GM23338 (cell line): ENCODE data around the gene CASP7. TPM values are rescaled to one million over a fixed set of nuclear protein-coding genes. Genes with fewer than 3 reads are reported as not detected.

ENCODE experiments used
- ATAC-seq: fragments of 200-7000 bp; cut with Tn5 transposase; 3 replicates; pipeline ENCODE4 v1.9.1; 2020
- DNase-seq: peaks from one replicate; pipeline ENCODE4 v3.0.0-alpha.2; 2015; ENCODE audit warnings: low spot score
- H2AFZ ChIP-seq: fragments of 200-600 bp; sonication (generic); 2 replicates; pipeline ENCODE4 v1.8.0; 2016; ENCODE audit warnings: antibody characterized with exemption, mild to moderate bottlenecking, moderate library complexity
- H3F3A ChIP-seq: fragments of 200-600 bp; sonication (generic); replicated peaks from 2 replicates; pipeline ENCODE4 v1.8.0; 2017; ENCODE audit warnings: antibody characterized with exemption, mixed run types, low read depth
- H3K27ac ChIP-seq: fragments of 200-600 bp; sonication (generic); 2 replicates; pipeline ENCODE4 v1.6.1; 2016; ENCODE audit warnings: low read depth
- H3K27me3 ChIP-seq: fragments of 200-600 bp; sonication (generic); 2 replicates; pipeline ENCODE4 v1.8.0; 2016; ENCODE audit warnings: mild to moderate bottlenecking, mixed run types, moderate library complexity; ENCODE audit not compliant: insufficient read depth
- H3K36me3 ChIP-seq: fragments of 200-600 bp; sonication (generic); 2 replicates; pipeline ENCODE4 v1.8.0; 2016; ENCODE audit warnings: mild to moderate bottlenecking; ENCODE audit not compliant: insufficient read depth
- H3K4me1 ChIP-seq: fragments of 200-600 bp; sonication (generic); 2 replicates; pipeline ENCODE4 v1.8.0; 2016; ENCODE audit warnings: mild to moderate bottlenecking, moderate library complexity; ENCODE audit not compliant: insufficient read depth
- H3K4me2 ChIP-seq: fragments of 200-600 bp; sonication (generic); 2 replicates; pipeline ENCODE4 v1.7.1; 2017; ENCODE audit warnings: mixed run types
- H3K4me3 ChIP-seq: fragments of 200-600 bp; sonication (generic); 2 replicates; pipeline ENCODE4 v1.6.1; 2016; ENCODE audit warnings: mixed run types
- H3K79me2 ChIP-seq: fragments of 200-600 bp; sonication (generic); replicated peaks from 2 replicates; pipeline ENCODE4 v1.8.0; 2017; ENCODE audit warnings: mild to moderate bottlenecking; ENCODE audit not compliant: insufficient read depth
- H3K9me2 ChIP-seq: fragments of 200-600 bp; sonication (generic); 2 replicates; pipeline ENCODE4 v1.8.0; 2017; ENCODE audit not compliant: insufficient read depth
- H4K20me1 ChIP-seq: fragments of 200-600 bp; sonication (generic); replicated peaks from 2 replicates; pipeline ENCODE4 v1.8.0; 2017; ENCODE audit warnings: mild to moderate bottlenecking; ENCODE audit not compliant: insufficient read depth
- H3K27ac Mint-ChIP-seq: 2 replicates; pipeline ENCODE4 v1.8.0; 2020; ENCODE audit warnings: inconsistent platforms, mild to moderate bottlenecking, moderate library complexity, mixed read lengths
- H3K27me3 Mint-ChIP-seq: 3 replicates; pipeline ENCODE4 v1.8.0; 2022; ENCODE audit warnings: low read depth, mild to moderate bottlenecking, moderate library complexity, mixed read lengths, inconsistent platforms; ENCODE audit not compliant: insufficient read depth, poor library complexity
- H3K36me3 Mint-ChIP-seq: 3 replicates; pipeline ENCODE4 v1.8.0; 2021; ENCODE audit warnings: low read depth, mild to moderate bottlenecking, inconsistent platforms, moderate library complexity, mixed read lengths
- H3K4me1 Mint-ChIP-seq: 3 replicates; pipeline ENCODE4 v1.8.0; 2020; ENCODE audit warnings: mild to moderate bottlenecking, inconsistent platforms, mixed read lengths
- H3K4me3 Mint-ChIP-seq: 3 replicates; pipeline ENCODE4 v1.8.0; 2021; ENCODE audit warnings: moderate library complexity, mild to moderate bottlenecking, inconsistent platforms, mixed read lengths
- H3K9me3 Mint-ChIP-seq: 3 replicates; pipeline ENCODE4 v1.8.0; 2020; ENCODE audit warnings: moderate library complexity, mild to moderate bottlenecking, inconsistent platforms, mixed read lengths
- CREB1 ChIP-seq: fragments of 250-450 bp; sonication (Bioruptor Pico); IDR thresholded peaks from 2 replicates; pipeline ENCODE4 v1.5.0; 2020; ENCODE audit warnings: low read depth, mild to moderate bottlenecking, moderate library complexity
- EZH2 ChIP-seq: fragments of 200-600 bp; sonication (generic); IDR thresholded peaks from one replicate; pipeline ENCODE4 v1.8.0; 2017; ENCODE audit warnings: antibody characterized with exemption, mild to moderate bottlenecking, low read depth; ENCODE audit not compliant: unreplicated experiment
- EZH2phosphoT487 ChIP-seq: fragments of 200-600 bp; sonication (generic); IDR thresholded peaks from one replicate; pipeline ENCODE4 v1.8.1; 2018; ENCODE audit warnings: antibody characterized with exemption; ENCODE audit not compliant: unreplicated experiment
- JUNB ChIP-seq: IDR thresholded peaks from one replicate; pipeline ENCODE4 v1.6.1; 2016; ENCODE audit warnings: antibody characterized with exemption; ENCODE audit not compliant: unreplicated experiment
- NANOG ChIP-seq: IDR thresholded peaks from 2 replicates; pipeline ENCODE4 v1.6.1; 2016; ENCODE audit warnings: antibody characterized with exemption, borderline replicate concordance
- POLR2AphosphoS5 ChIP-seq: IDR thresholded peaks from 2 replicates; pipeline ENCODE4 v1.6.1; 2016; ENCODE audit warnings: antibody characterized with exemption, low read depth
- STAT1 ChIP-seq: IDR thresholded peaks from one replicate; pipeline ENCODE4 v1.6.1; 2016; ENCODE audit warnings: antibody characterized with exemption; ENCODE audit not compliant: unreplicated experiment
- ZNF114 ChIP-seq: fragments of 250-450 bp; sonication (Bioruptor Pico); IDR thresholded peaks from 2 replicates; pipeline ENCODE4 v1.5.0; 2020; ENCODE audit warnings: mild to moderate bottlenecking, moderate library complexity
- ZNF331 ChIP-seq: fragments of 250-450 bp; sonication (Bioruptor Pico); IDR thresholded peaks from 2 replicates; pipeline ENCODE4 v1.5.0; 2020; ENCODE audit warnings: low read depth, mild to moderate bottlenecking, moderate library complexity
- polyA plus RNA-seq: library from polyadenylated mRNA; unstranded; fragments of >200 nt; fragmentation: Nextera tagmentation; extraction: Ambion mirVana; gene quantifications from 2 replicates; pipeline ENCODE4 v1.2.1, GENCODE V29; 2016
- total RNA-seq: library from RNA; depleted of rRNA; stranded (reverse); fragments of >200 nt; shearing (Covaris generic); gene quantifications from 2 replicates; pipeline ENCODE4 v1.2.3, GENCODE V29; 2014
- TF ChIP-seq, protein P1 (sequence below): IDR thresholded peaks from 2 replicates; pipeline ENCODE4 v1.6.1; 2016; ENCODE audit warnings: antibody characterized with exemption
- TF ChIP-seq, protein P2 (sequence below), 2 experiments: fragments of 200-600 bp in 1 of 2; sonication (generic) in 1 of 2; conservative IDR thresholded peaks; 2 replicates each; pipeline versions ENCODE4 v1.5.1 to v1.6.1; 2016 to 2017; ENCODE audit warnings: antibody characterized with exemption in 2 of 2, low read depth in 2 of 2, mild to moderate bottlenecking in 2 of 2, moderate library complexity in 1 of 2
- TF ChIP-seq, protein P3 (sequence below): IDR thresholded peaks from one replicate; pipeline ENCODE4 v1.6.1; 2018; ENCODE audit warnings: antibody characterized with exemption; ENCODE audit not compliant: unreplicated experiment
- TF ChIP-seq, protein P4 (sequence below): fragments of 250-450 bp; sonication (Bioruptor Pico); IDR thresholded peaks from 2 replicates; pipeline ENCODE4 v1.5.0; 2020; ENCODE audit warnings: mild to moderate bottlenecking, moderate library complexity

Gene CASP7
- total and polyA plus RNA-seq, 2 experiments from 2014 or later = 2.1 to 7.0 TPM

DNA sequence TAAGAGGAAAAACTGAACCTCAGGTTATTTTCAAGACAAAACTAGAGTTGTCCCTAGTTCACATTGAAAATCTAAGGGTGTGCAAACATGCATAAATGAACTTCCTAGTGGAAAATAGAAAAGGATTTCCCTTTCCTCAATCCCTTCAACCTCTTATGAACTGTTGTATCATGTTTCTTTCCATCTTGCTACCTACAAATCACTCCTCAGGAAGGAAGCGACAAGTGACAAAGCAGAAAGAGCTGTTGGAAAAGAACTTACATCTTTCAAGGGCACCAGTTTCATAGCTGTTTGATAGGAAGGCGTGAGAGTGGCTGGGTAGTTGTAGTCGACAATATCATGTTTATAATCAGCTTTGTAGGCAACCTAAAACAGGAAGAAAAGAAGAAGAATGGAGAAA is 39.7 kb upstream of the CASP7 start:
- Mint-ChIP-seq H3K27ac (no peak overlapping the region), H3K9me3 (no peaks in the 10 kb centered on the region), H3K27me3 (no peaks in the 10 kb centered on the region), H3K4me3 (no peak overlapping the region), H3K4me1 (no peaks in the 10 kb centered on the region; the same call in 1 of the 3 replicates), H3K36me3 (no peaks in the 10 kb centered on the region)
- DNase-seq (no peak), ATAC-seq (no peak)
- Histone ChIP-seq H3K4me3 (no peak overlapping the region), H2AFZ (no peak overlapping the region), H3K9me2 (no peaks in the 10 kb centered on the region), H3F3A (no peaks in the 10 kb centered on the region), H3K4me2 (no peak overlapping the region), H3K36me3 (no peaks in the 10 kb centered on the region), H3K27ac (no peak overlapping the region), H4K20me1 (no peaks in the 10 kb centered on the region), H3K4me1 (no peaks in the 10 kb centered on the region), H3K27me3 (no peaks in the 10 kb centered on the region), H3K79me2 (no peaks in the 10 kb centered on the region)
- TF ChIP-seq, protein P1, sequence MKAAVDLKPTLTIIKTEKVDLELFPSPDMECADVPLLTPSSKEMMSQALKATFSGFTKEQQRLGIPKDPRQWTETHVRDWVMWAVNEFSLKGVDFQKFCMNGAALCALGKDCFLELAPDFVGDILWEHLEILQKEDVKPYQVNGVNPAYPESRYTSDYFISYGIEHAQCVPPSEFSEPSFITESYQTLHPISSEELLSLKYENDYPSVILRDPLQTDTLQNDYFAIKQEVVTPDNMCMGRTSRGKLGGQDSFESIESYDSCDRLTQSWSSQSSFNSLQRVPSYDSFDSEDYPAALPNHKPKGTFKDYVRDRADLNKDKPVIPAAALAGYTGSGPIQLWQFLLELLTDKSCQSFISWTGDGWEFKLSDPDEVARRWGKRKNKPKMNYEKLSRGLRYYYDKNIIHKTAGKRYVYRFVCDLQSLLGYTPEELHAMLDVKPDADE = no peak
- no peak for TF ChIP-seq STAT1
- TF ChIP-seq CREB1 (CRISPR knock-in tag) = no peak
- TF ChIP-seq EZH2 = no peak
- no peak for TF ChIP-seq JUNB
- TF ChIP-seq ZNF114 = no peak
- TF ChIP-seq, protein P2, sequence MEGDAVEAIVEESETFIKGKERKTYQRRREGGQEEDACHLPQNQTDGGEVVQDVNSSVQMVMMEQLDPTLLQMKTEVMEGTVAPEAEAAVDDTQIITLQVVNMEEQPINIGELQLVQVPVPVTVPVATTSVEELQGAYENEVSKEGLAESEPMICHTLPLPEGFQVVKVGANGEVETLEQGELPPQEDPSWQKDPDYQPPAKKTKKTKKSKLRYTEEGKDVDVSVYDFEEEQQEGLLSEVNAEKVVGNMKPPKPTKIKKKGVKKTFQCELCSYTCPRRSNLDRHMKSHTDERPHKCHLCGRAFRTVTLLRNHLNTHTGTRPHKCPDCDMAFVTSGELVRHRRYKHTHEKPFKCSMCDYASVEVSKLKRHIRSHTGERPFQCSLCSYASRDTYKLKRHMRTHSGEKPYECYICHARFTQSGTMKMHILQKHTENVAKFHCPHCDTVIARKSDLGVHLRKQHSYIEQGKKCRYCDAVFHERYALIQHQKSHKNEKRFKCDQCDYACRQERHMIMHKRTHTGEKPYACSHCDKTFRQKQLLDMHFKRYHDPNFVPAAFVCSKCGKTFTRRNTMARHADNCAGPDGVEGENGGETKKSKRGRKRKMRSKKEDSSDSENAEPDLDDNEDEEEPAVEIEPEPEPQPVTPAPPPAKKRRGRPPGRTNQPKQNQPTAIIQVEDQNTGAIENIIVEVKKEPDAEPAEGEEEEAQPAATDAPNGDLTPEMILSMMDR (conservative IDR thresholded peaks at IDR 0.05; ENCODE audit: low read depth in 2 of 2) = no peak
- no peak for TF ChIP-seq NANOG
- TF ChIP-seq, protein P3, sequence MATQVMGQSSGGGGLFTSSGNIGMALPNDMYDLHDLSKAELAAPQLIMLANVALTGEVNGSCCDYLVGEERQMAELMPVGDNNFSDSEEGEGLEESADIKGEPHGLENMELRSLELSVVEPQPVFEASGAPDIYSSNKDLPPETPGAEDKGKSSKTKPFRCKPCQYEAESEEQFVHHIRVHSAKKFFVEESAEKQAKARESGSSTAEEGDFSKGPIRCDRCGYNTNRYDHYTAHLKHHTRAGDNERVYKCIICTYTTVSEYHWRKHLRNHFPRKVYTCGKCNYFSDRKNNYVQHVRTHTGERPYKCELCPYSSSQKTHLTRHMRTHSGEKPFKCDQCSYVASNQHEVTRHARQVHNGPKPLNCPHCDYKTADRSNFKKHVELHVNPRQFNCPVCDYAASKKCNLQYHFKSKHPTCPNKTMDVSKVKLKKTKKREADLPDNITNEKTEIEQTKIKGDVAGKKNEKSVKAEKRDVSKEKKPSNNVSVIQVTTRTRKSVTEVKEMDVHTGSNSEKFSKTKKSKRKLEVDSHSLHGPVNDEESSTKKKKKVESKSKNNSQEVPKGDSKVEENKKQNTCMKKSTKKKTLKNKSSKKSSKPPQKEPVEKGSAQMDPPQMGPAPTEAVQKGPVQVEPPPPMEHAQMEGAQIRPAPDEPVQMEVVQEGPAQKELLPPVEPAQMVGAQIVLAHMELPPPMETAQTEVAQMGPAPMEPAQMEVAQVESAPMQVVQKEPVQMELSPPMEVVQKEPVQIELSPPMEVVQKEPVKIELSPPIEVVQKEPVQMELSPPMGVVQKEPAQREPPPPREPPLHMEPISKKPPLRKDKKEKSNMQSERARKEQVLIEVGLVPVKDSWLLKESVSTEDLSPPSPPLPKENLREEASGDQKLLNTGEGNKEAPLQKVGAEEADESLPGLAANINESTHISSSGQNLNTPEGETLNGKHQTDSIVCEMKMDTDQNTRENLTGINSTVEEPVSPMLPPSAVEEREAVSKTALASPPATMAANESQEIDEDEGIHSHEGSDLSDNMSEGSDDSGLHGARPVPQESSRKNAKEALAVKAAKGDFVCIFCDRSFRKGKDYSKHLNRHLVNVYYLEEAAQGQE = no peak
- no peak for TF ChIP-seq POLR2AphosphoS5
- TF ChIP-seq ZNF331 (CRISPR knock-in tag) = no peak
- TF ChIP-seq, protein P4, sequence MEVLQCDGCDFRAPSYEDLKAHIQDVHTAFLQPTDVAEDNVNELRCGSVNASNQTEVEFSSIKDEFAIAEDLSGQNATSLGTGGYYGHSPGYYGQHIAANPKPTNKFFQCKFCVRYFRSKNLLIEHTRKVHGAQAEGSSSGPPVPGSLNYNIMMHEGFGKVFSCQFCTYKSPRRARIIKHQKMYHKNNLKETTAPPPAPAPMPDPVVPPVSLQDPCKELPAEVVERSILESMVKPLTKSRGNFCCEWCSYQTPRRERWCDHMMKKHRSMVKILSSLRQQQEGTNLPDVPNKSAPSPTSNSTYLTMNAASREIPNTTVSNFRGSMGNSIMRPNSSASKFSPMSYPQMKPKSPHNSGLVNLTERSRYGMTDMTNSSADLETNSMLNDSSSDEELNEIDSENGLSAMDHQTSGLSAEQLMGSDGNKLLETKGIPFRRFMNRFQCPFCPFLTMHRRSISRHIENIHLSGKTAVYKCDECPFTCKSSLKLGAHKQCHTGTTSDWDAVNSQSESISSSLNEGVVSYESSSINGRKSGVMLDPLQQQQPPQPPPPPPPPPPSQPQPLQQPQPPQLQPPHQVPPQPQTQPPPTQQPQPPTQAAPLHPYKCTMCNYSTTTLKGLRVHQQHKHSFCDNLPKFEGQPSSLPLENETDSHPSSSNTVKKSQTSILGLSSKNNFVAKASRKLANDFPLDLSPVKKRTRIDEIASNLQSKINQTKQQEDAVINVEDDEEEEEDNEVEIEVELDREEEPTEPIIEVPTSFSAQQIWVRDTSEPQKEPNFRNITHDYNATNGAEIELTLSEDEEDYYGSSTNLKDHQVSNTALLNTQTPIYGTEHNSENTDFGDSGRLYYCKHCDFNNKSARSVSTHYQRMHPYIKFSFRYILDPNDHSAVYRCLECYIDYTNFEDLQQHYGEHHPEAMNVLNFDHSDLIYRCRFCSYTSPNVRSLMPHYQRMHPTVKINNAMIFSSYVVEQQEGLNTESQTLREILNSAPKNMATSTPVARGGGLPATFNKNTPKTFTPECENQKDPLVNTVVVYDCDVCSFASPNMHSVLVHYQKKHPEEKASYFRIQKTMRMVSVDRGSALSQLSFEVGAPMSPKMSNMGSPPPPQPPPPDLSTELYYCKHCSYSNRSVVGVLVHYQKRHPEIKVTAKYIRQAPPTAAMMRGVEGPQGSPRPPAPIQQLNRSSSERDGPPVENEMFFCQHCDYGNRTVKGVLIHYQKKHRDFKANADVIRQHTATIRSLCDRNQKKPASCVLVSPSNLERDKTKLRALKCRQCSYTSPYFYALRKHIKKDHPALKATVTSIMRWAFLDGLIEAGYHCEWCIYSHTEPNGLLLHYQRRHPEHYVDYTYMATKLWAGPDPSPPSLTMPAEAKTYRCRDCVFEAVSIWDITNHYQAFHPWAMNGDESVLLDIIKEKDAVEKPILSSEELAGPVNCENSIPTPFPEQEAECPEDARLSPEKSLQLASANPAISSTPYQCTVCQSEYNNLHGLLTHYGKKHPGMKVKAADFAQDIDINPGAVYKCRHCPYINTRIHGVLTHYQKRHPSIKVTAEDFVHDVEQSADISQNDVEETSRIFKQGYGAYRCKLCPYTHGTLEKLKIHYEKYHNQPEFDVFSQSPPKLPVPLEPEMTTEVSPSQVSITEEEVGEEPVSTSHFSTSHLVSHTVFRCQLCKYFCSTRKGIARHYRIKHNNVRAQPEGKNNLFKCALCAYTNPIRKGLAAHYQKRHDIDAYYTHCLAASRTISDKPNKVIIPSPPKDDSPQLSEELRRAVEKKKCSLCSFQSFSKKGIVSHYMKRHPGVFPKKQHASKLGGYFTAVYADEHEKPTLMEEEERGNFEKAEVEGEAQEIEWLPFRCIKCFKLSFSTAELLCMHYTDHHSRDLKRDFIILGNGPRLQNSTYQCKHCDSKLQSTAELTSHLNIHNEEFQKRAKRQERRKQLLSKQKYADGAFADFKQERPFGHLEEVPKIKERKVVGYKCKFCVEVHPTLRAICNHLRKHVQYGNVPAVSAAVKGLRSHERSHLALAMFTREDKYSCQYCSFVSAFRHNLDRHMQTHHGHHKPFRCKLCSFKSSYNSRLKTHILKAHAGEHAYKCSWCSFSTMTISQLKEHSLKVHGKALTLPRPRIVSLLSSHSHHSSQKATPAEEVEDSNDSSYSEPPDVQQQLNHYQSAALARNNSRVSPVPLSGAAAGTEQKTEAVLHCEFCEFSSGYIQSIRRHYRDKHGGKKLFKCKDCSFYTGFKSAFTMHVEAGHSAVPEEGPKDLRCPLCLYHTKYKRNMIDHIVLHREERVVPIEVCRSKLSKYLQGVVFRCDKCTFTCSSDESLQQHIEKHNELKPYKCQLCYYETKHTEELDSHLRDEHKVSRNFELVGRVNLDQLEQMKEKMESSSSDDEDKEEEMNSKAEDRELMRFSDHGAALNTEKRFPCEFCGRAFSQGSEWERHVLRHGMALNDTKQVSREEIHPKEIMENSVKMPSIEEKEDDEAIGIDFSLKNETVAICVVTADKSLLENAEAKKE = no peak
- no peak for TF ChIP-seq EZH2phosphoT487
